HFFc6 (cell line): Measurements from ENCODE around the gene PRG2. TPM values are rescaled to one million over a fixed set of nuclear protein-coding genes. Genes with fewer than 3 reads are reported as not detected.

Experiments
- DNase-seq: peaks from one replicate; pipeline ENCODE4 v3.0.0-alpha.2; 2018
- H3K27ac Mint-ChIP-seq: 2 replicates; pipeline ENCODE4 v1.8.0; 2020; ENCODE audit warnings: mild to moderate bottlenecking, mixed read lengths
- H3K27me3 Mint-ChIP-seq: 2 replicates; pipeline ENCODE4 v1.8.0; 2021; ENCODE audit warnings: mild to moderate bottlenecking, moderate library complexity, mixed read lengths; ENCODE audit not compliant: insufficient read depth
- H3K36me3 Mint-ChIP-seq: 2 replicates; pipeline ENCODE4 v1.8.0; 2021; ENCODE audit warnings: low read depth, mixed read lengths
- H3K4me1 Mint-ChIP-seq: 2 replicates; pipeline ENCODE4 v1.8.0; 2020; ENCODE audit warnings: low read depth, mixed read lengths
- H3K4me3 Mint-ChIP-seq: 2 replicates; pipeline ENCODE4 v1.8.0; 2020; ENCODE audit warnings: mild to moderate bottlenecking, moderate library complexity, mixed read lengths
- H3K9me3 Mint-ChIP-seq: 2 replicates; pipeline ENCODE4 v1.8.0; 2020; ENCODE audit warnings: mild to moderate bottlenecking, mixed read lengths
- CTCF ChIP-seq: fragments of 200-600 bp; sonication (generic); IDR thresholded peaks from 2 replicates; pipeline ENCODE4 v1.5.0; 2021; ENCODE audit warnings: antibody characterized with exemption, mild to moderate bottlenecking
- total RNA-seq, 6 experiments: library from RNA; stranded (reverse); fragmentation: NEBNext Ultra II Directional; extraction: Animal tissue kit (Norgen Biotek cat#: 25700); gene quantifications; 2 replicates in 1 of 6; 3 replicates in 5 of 6; pipeline ENCODE4 v1.2.3, GENCODE V29; 2021

Gene PRG2
- total RNA-seq, 6 experiments from 2014 or later, result not detected

GRCh38 chr11:57399972-57400578, 9.6 kb upstream of the PRG2 start:
- Mint-ChIP-seq H3K27ac (no peak overlapping the region), H3K4me1 (no peaks in the 10 kb centered on the region), H3K9me3 (no peaks in the 10 kb centered on the region), H3K27me3 (peaks cover 24% of the 10 kb centered on the region), H3K4me3 (no peak overlapping the region), H3K36me3 (no peaks in the 10 kb centered on the region)
- no peak for TF ChIP-seq CTCF
- no peak for DNase-seq

GRCh38 chr11:57399221-57399620, 8.8 kb upstream of the PRG2 start:
- Mint-ChIP-seq H3K36me3 (no peaks in the 10 kb centered on the region), H3K27me3 (peaks cover 24% of the 10 kb centered on the region), H3K9me3 (no peaks in the 10 kb centered on the region), H3K27ac (no peak overlapping the region), H3K4me1 (no peaks in the 10 kb centered on the region), H3K4me3 (no peak overlapping the region)
- no peak for DNase-seq
- TF ChIP-seq CTCF, result no peak

- no peak overlapping the region for H3K4me3 Mint-ChIP-seq
- no peaks in the 10 kb centered on the region for H3K9me3 Mint-ChIP-seq
- no peak for TF ChIP-seq CTCF
- no peaks in the 10 kb centered on the region for H3K36me3 Mint-ChIP-seq
- no peak overlapping the region for H3K27ac Mint-ChIP-seq
- peaks cover 21% of the 10 kb centered on the region for H3K27me3 Mint-ChIP-seq
- no peak for DNase-seq
- no peaks in the 10 kb centered on the region for H3K4me1 Mint-ChIP-seq
Observed at GRCh38 chr11:57397394-57397990, 7.0 kb upstream of the PRG2 start.

GRCh38 chr11:57396744-57397143, 6.3 kb upstream of the PRG2 start:
- H3K9me3 Mint-ChIP-seq, result no peaks in the 10 kb centered on the region
- no peak overlapping the region for H3K4me3 Mint-ChIP-seq
- no peak for DNase-seq
- H3K27ac Mint-ChIP-seq, result no peak overlapping the region
- H3K36me3 Mint-ChIP-seq, result no peaks in the 10 kb centered on the region
- peaks cover 19% of the 10 kb centered on the region for H3K27me3 Mint-ChIP-seq
- TF ChIP-seq CTCF, result no peak
- H3K4me1 Mint-ChIP-seq, result no peaks in the 10 kb centered on the region

GRCh38 chr11:57395905-57396623, 5.6 kb upstream of the PRG2 start:
- Mint-ChIP-seq H3K9me3 (no peaks in the 10 kb centered on the region), H3K4me3 (no peak overlapping the region), H3K36me3 (no peaks in the 10 kb centered on the region), H3K4me1 (no peaks in the 10 kb centered on the region), H3K27me3 (peaks cover 13% of the 10 kb centered on the region), H3K27ac (no peak overlapping the region)
- TF ChIP-seq CTCF, result no peak
- DNase-seq, result no peak
